Measurements from ENCODE around the gene DPY30.

DNA sequence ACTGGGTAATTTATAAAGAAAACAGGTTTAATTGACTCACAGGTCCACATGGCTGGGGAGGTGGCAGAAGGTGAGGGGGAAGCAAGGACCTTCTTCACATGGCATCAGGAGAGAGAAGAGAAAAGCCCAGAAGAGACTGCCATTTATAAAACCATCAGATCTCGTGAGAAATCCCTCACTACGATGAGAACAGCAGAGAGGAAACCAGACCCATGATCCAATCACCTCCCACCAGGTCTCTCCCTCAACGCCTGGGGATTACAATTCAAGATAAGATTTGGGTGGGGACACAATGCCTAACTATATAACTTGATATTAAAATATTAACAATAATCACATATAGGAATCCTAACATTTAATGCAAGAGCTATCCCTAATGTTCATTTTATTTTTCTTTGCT lies 60.6 kb downstream of the DPY30 start:
- TF ChIP-seq CTCF (IDR thresholded peaks at IDR 0.05): no peak
- TF ChIP-seq POLR2AphosphoS5 (IDR thresholded peaks at IDR 0.05): no peak
- no peak for TF ChIP-seq POLR2A (IDR thresholded peaks at IDR 0.05)
